A549 (cell line): ENCODE measurements around the gene KBTBD13. TPM values are rescaled to one million over a fixed set of nuclear protein-coding genes. Genes with fewer than 3 reads are reported as not detected.

Experiments used
- ATAC-seq, 2 experiments: fragments of 200-7000 bp in 1 of 2; fragments of >200 bp in 1 of 2; cut with Nextera tagmentation in 1 of 2; cut with Tn5 transposase in 1 of 2; 3 replicates each; pipeline versions ENCODE4 v1.8.0 to v1.9.1; 2018 to 2020; ENCODE audit warnings: mild to moderate bottlenecking in 1 of 2, moderate library complexity in 1 of 2
- CTCF ChIA-PET: fragments of 300-600 bp; sonication (Branson Sonifier 250); formaldehyde crosslinking; extraction: SDS; loops from one replicate; lab custom pipeline; 2021; ENCODE audit warnings: antibody characterized with exemption, inconsistent platforms; lab: Yijun Ruan, JAX
- POLR2A ChIA-PET: fragments of 350-600 bp; formaldehyde crosslinking; extraction: SDS; loops from one replicate; lab custom pipeline; 2021; ENCODE audit warnings: antibody characterized with exemption, inconsistent platforms; lab: Yijun Ruan, JAX
- DNase-seq, 2 experiments: peaks; one replicate each; pipeline versions ENCODE4 v3.0.0 to v3.0.0-alpha.2; 2011 to 2016; ENCODE audit warnings: low read depth in 1 of 2, low spot score in 1 of 2
- FAIRE-seq: peaks from 2 replicates; lab custom pipeline; 2011; peaks lifted over from hg19 to GRCh38; lab: Jason Lieb, UNC
- H3K27ac ChIP-seq, 2 experiments: fragments of >200 bp; sonication (Bioruptor Twin); formaldehyde crosslinking; 3 replicates each; pipeline ENCODE4 v1.5.1; 2016 to 2017
- H3K4me1 ChIP-seq: fragments of >200 bp; sonication (Bioruptor Twin); formaldehyde crosslinking; 3 replicates; pipeline ENCODE4 v1.6.1; 2016
- H3K4me2 ChIP-seq: fragments of >200 bp; sonication (Bioruptor Twin); formaldehyde crosslinking; 3 replicates; pipeline ENCODE4 v1.6.1; 2016
- H3K4me3 ChIP-seq: fragments of >200 bp; sonication (Bioruptor Twin); formaldehyde crosslinking; 3 replicates; pipeline ENCODE4 v1.5.1; 2016
- H3K9me3 ChIP-seq: fragments of >200 bp; sonication (Bioruptor Twin); formaldehyde crosslinking; 3 replicates; pipeline ENCODE4 v1.6.1; 2016
- ATOH8 ChIP-seq: fragments of 250-450 bp; sonication (Bioruptor Pico); IDR thresholded peaks from 2 replicates; pipeline ENCODE4 v1.5.0; 2020; ENCODE audit warnings: low read depth, mild to moderate bottlenecking, moderate library complexity
- CBX2 ChIP-seq: fragments of 200-600 bp; sonication (generic); IDR thresholded peaks from 2 replicates; pipeline ENCODE4 v1.6.1; 2016; ENCODE audit warnings: low read depth, mild to moderate bottlenecking, borderline replicate concordance
- CBX8 ChIP-seq: fragments of 200-600 bp; sonication (generic); IDR thresholded peaks from 2 replicates; pipeline ENCODE4 v1.6.1; 2016
- CHD2 ChIP-seq: fragments of 150-350 bp; IDR thresholded peaks from 2 replicates; pipeline ENCODE4 v1.6.1; 2014; ENCODE audit warnings: low read length; ENCODE audit not compliant: partially characterized antibody
- CHD4 ChIP-seq: fragments of 200-600 bp; sonication (generic); IDR thresholded peaks from 2 replicates; pipeline ENCODE4 v1.6.1; 2016; ENCODE audit warnings: antibody characterized with exemption, mild to moderate bottlenecking, borderline replicate concordance
- CTCF ChIP-seq: fragments of >200 bp; sonication (Bioruptor Twin); formaldehyde crosslinking; IDR thresholded peaks from 3 replicates; pipeline ENCODE4 v1.5.1; 2016
- E2F6 ChIP-seq: IDR thresholded peaks from 2 replicates; pipeline ENCODE4 v1.6.1; 2012; ENCODE audit warnings: low read depth, borderline replicate concordance
- EHMT2 ChIP-seq: fragments of 200-600 bp; sonication (generic); IDR thresholded peaks from 2 replicates; pipeline ENCODE4 v1.6.1; 2016; ENCODE audit warnings: antibody characterized with exemption, low read depth, mild to moderate bottlenecking, moderate library complexity
- EP300 ChIP-seq, 2 experiments: fragments of >200 bp; sonication (Bioruptor Twin); formaldehyde crosslinking; IDR thresholded peaks; 2 replicates in 1 of 2; 3 replicates in 1 of 2; pipeline ENCODE4 v1.6.1; 2016 to 2017
- FOXS1 ChIP-seq: fragments of 250-450 bp; sonication (Bioruptor Pico); IDR thresholded peaks from 2 replicates; pipeline ENCODE4 v1.5.0; 2020; ENCODE audit warnings: mild to moderate bottlenecking, moderate library complexity
- GATA3 ChIP-seq: IDR thresholded peaks from 2 replicates; pipeline ENCODE4 v1.6.1; 2012; ENCODE audit warnings: borderline replicate concordance
- HDAC2 ChIP-seq: fragments of 200-600 bp; sonication (generic); IDR thresholded peaks from 2 replicates; pipeline ENCODE4 v1.6.1; 2016
- HEYL ChIP-seq: fragments of 250-450 bp; sonication (Bioruptor Pico); IDR thresholded peaks from 2 replicates; pipeline ENCODE4 v1.8.0; 2021; ENCODE audit warnings: mild to moderate bottlenecking, moderate library complexity
- JUN ChIP-seq, 2 experiments: fragments of >200 bp; sonication (Bioruptor Twin); formaldehyde crosslinking; IDR thresholded peaks; 2 replicates in 1 of 2; 3 replicates in 1 of 2; pipeline ENCODE4 v1.6.1; 2016 to 2017
- NFE2L2 ChIP-seq: fragments of 150-350 bp; conservative IDR thresholded peaks from 2 replicates; pipeline ENCODE4 v1.6.1; 2014; ENCODE audit warnings: low read length
- NR3C1 ChIP-seq: fragments of >200 bp; sonication (Bioruptor Twin); formaldehyde crosslinking; IDR thresholded peaks from 3 replicates; pipeline ENCODE4 v1.6.1; 2017
- PHF8 ChIP-seq: fragments of 200-600 bp; sonication (generic); IDR thresholded peaks from 2 replicates; pipeline ENCODE4 v1.6.1; 2016; ENCODE audit warnings: low read depth, mild to moderate bottlenecking, antibody characterized with exemption, moderate library complexity, borderline replicate concordance
- POLR2AphosphoS2 ChIP-seq: conservative IDR thresholded peaks from 2 replicates; pipeline ENCODE4 v1.6.1; 2012; ENCODE audit warnings: low read length, improper control_type of control experiment, inconsistent platforms
- RFX5 ChIP-seq: fragments of 450-650 bp; IDR thresholded peaks from 2 replicates; pipeline ENCODE4 v1.7.1; 2014; ENCODE audit warnings: antibody characterized with exemption, mild to moderate bottlenecking, moderate library complexity
- SMC3 ChIP-seq: fragments of >200 bp; sonication (Bioruptor Twin); formaldehyde crosslinking; IDR thresholded peaks from 3 replicates; pipeline ENCODE4 v1.6.1; 2018; ENCODE audit warnings: inconsistent platforms
- USF2 ChIP-seq: fragments of 450-650 bp; IDR thresholded peaks from 2 replicates; pipeline ENCODE4 v1.6.1; 2014; ENCODE audit warnings: antibody characterized with exemption
- ZC3H11A ChIP-seq: fragments of 450-650 bp; IDR thresholded peaks from 2 replicates; pipeline ENCODE4 v1.6.1; 2014; ENCODE audit warnings: antibody characterized with exemption, mild to moderate bottlenecking
- ZNF302 ChIP-seq: fragments of 250-450 bp; sonication (Bioruptor Pico); IDR thresholded peaks from 2 replicates; pipeline ENCODE4 v1.9.0; 2021; ENCODE audit warnings: inconsistent platforms, mild to moderate bottlenecking, moderate library complexity
- ZSCAN20 ChIP-seq: fragments of 250-450 bp; sonication (Bioruptor Pico); IDR thresholded peaks from 2 replicates; pipeline ENCODE4 v1.8.0; 2022; ENCODE audit warnings: mild to moderate bottlenecking, moderate library complexity
- WGBS: methylation state at CpG from one replicate; pipeline ENCODE4 v1.1.6; 2017; ENCODE audit errors: missing lambda C conversion rate; 5-methylcytosine and 5-hydroxymethylcytosine counted together
- polyA plus RNA-seq, 4 experiments: library from polyadenylated mRNA; depleted of rRNA in 3 of 4; stranded (reverse); fragments of >200 nt; fragmentation: RNase III in 1 of 4; extraction: RNeasy Plus Mini Kit Qiagen cat#74134 plus additional on column Dnase treatment in 1 of 4; gene quantifications; 2 replicates in 3 of 4; 3 replicates in 1 of 4; pipeline ENCODE4 v1.2.3, GENCODE V29; 2011 to 2017

The KBTBD13 gene
- polyA plus RNA-seq, 2 of the 4 experiments (the other 2 are of a cell fraction): not detected

GRCh38 chr15:65060641-65061397 lies 15.7 kb upstream of the KBTBD13 start:
- H3K4me3 ChIP-seq: no peak overlapping the region
- TF ChIP-seq RFX5: no peak
- TF ChIP-seq NR3C1: no peak
- no peak for TF ChIP-seq JUN (IDR thresholded peaks at IDR 0.05)
- no peak for TF ChIP-seq CBX8
- no peak for TF ChIP-seq POLR2AphosphoS2
- no peak for TF ChIP-seq PHF8
- no peak for TF ChIP-seq EP300 (IDR thresholded peaks at IDR 0.05)
- TF ChIP-seq CTCF: no peak
- no peak for TF ChIP-seq SMC3
- no peak for TF ChIP-seq HEYL (CRISPR knock-in tag)
- TF ChIP-seq ATOH8 (CRISPR knock-in tag): no peak
- TF ChIP-seq CBX2: no peak
- TF ChIP-seq CHD2: no peak
- TF ChIP-seq ZC3H11A: no peak
- ATAC-seq: no peak
- FAIRE-seq: no peak
- no peak overlapping the region for H3K4me2 ChIP-seq
- ChIA-PET CTCF (interaction anchor here (0.8 to 33.7 kb wide), 9 partner anchors 6 to 333 kb away, joined by 3 to 1280 read pairs (median 4); partner anchors contain the start of genes KBTBD13, RASL12 and SLC51B), POLR2A (no interaction called here)
- no peak overlapping the region for H3K27ac ChIP-seq
- 76% methylated on average over 6 of the region's 6 CpGs for WGBS
- H3K9me3 ChIP-seq: no peaks in the 10 kb centered on the region
- DNase-seq: no peak
- H3K4me1 ChIP-seq: peaks cover 26% of the 10 kb centered on the region

- no peak for TF ChIP-seq GATA3
- no peak for TF ChIP-seq ZSCAN20 (CRISPR knock-in tag)
- TF ChIP-seq ATOH8 (CRISPR knock-in tag): no peak
- no peak for TF ChIP-seq CBX8
- TF ChIP-seq CTCF: no peak
- no peak for TF ChIP-seq EHMT2
- no peak for TF ChIP-seq POLR2AphosphoS2
- no peak for TF ChIP-seq NFE2L2
- no peak for TF ChIP-seq ZNF302
- TF ChIP-seq CHD4: no peak
- TF ChIP-seq CBX2: no peak
- TF ChIP-seq USF2: no peak
- no peak for TF ChIP-seq FOXS1 (CRISPR knock-in tag)
- TF ChIP-seq E2F6: no peak
- no peak for TF ChIP-seq HDAC2
- FAIRE-seq: no peak
- POLR2A ChIA-PET: no interaction called here
- DNase-seq: no peak
- CTCF ChIA-PET: interaction anchor here (0.6 to 33.7 kb wide), 8 partner anchors 8 to 382 kb away, joined by 3 to 1280 read pairs (median 8); partner anchors contain the start of genes KBTBD13, RASL12 and SLC51B
- peaks cover 13% of the 10 kb centered on the region for H3K4me1 ChIP-seq
- 74% methylated on average over 5 of the region's 5 CpGs for WGBS
- no peaks in the 10 kb centered on the region for H3K9me3 ChIP-seq
- H3K27ac ChIP-seq: no peak overlapping the region
- ATAC-seq: no peak
- no peak overlapping the region for H3K4me2 ChIP-seq
- no peak overlapping the region for H3K4me3 ChIP-seq
Observed at GRCh38 chr15:65062061-65062460, 14.5 kb upstream of the KBTBD13 start.
